Esophagus muscularis mucosa (tissue), 4 donors: ENCODE measurements around the gene OTOS. TPM values are rescaled to one million over a fixed set of nuclear protein-coding genes. Genes with fewer than 3 reads are reported as not detected.

Experiments
- DNase-seq: peaks from one replicate; pipeline ENCODE4 v3.0.0-alpha.2; 2017; ENCODE audit errors: extremely low spot score
- H3K27ac ChIP-seq, 4 donors: fragments of 200-600 bp; sonication (generic); replicated peaks in 1 of 4; 1 replicate in 3 of 4; 2 replicates in 1 of 4; pipeline ENCODE4 v1.5.1; 2016 to 2019; ENCODE audit warnings: mild to moderate bottlenecking in 1 of 4
- H3K27me3 ChIP-seq, 4 donors: fragments of 200-600 bp; sonication (generic); one replicate each; pipeline versions ENCODE4 v1.5.1 to v1.6.0; 2016 to 2019
- H3K36me3 ChIP-seq, 4 donors: fragments of 200-600 bp; sonication (generic); one replicate each; pipeline ENCODE4 v1.5.1; 2016 to 2019
- H3K4me1 ChIP-seq, 4 donors: fragments of 200-600 bp; sonication (generic); one replicate each; pipeline ENCODE4 v1.5.1; 2016 to 2019
- H3K4me3 ChIP-seq, 4 donors: fragments of 200-600 bp; sonication (generic); 1 replicate in 2 of 4; 2 replicates in 2 of 4; pipeline ENCODE4 v1.5.1; 2016 to 2019; ENCODE audit warnings: mild to moderate bottlenecking in 4 of 4, moderate library complexity in 1 of 4
- H3K9me3 ChIP-seq, 4 donors: fragments of 200-600 bp; sonication (generic); 1 replicate in 3 of 4; 2 replicates in 1 of 4; pipeline ENCODE4 v1.5.1; 2016 to 2019
- CTCF ChIP-seq, 3 experiments: fragments of 200-600 bp in 2 of 3; fragments of 450-650 bp in 1 of 3; sonication (generic) in 2 of 3; IDR thresholded peaks; one replicate each; pipeline ENCODE4 v1.5.1; 2017 to 2019; ENCODE audit warnings: antibody characterized with exemption in 3 of 3, mild to moderate bottlenecking in 2 of 3, moderate library complexity in 1 of 3
- EP300 ChIP-seq: sonication (generic); formaldehyde crosslinking; IDR thresholded peaks from one replicate; pipeline ENCODE4 v1.6.1; 2017; ENCODE audit warnings: antibody characterized with exemption
- POLR2A ChIP-seq: fragments of 450-650 bp; IDR thresholded peaks from one replicate; pipeline ENCODE4 v1.6.1; 2017; ENCODE audit warnings: antibody characterized with exemption, moderate library complexity, mild to moderate bottlenecking, low read depth
- POLR2AphosphoS5 ChIP-seq, 2 donors: sonication (generic); formaldehyde crosslinking; IDR thresholded peaks; one replicate each; pipeline ENCODE4 v1.6.1; 2017; ENCODE audit warnings: antibody characterized with exemption in 2 of 2
- WGBS: methylation state at CpG from one replicate; pipeline ENCODE4 v1.1.5; 2018; 5-methylcytosine and 5-hydroxymethylcytosine counted together
- intact Hi-C: fragments of 100-400 bp; cut with DNase I; formaldehyde crosslinking; loops from one replicate; pipeline ENCODE4 v1.15.1; 2023
- total RNA-seq, 4 donors: library from RNA; depleted of rRNA; stranded (reverse); fragments of >200 nt; gene quantifications; one replicate each; pipeline versions ENCODE4 v1.1.0 to v1.2.1, GENCODE V29; 2016

The OTOS gene
- total RNA-seq, 4 donors from 2014 or later, result not detected

GRCh38 chr2:240145461-240145860 lies 5.0 kb upstream of the OTOS start:
- Histone ChIP-seq H3K27ac (no peak overlapping the region), H3K36me3 (no peaks in the 10 kb centered on the region), H3K4me3 (no peak overlapping the region), H3K4me1 (peaks cover 0 to 8% (median 8%) of the 10 kb centered on the region in 4 donors), H3K27me3 (peaks cover 0 to 71% (median 4%) of the 10 kb centered on the region in 4 donors), H3K9me3 (no peaks in the 10 kb centered on the region)
- no peak for DNase-seq
- TF ChIP-seq POLR2AphosphoS5 (IDR thresholded peaks at IDR 0.05) (no peak), CTCF (IDR thresholded peaks at IDR 0.05) (no peak), EP300 (no peak), POLR2A (no peak)
- 79% methylated on average over 13 of the region's 13 CpGs for WGBS
- intact Hi-C loops, result loop anchor here (10.0 kb wide), 1 partner anchor 1111 kb away; no protein-coding TSS in a partner anchor

- intact Hi-C loops, result loop anchor here (10.0 kb wide), 1 partner anchor 1110 kb away; no protein-coding TSS in a partner anchor
- DNase-seq, result no peak
- Histone ChIP-seq H3K9me3 (no peaks in the 10 kb centered on the region), H3K27ac (no peak overlapping the region), H3K4me1 (peaks cover 0 to 8% (median 8%) of the 10 kb centered on the region in 4 donors), H3K36me3 (no peaks in the 10 kb centered on the region), H3K4me3 (no peak overlapping the region), H3K27me3 (peaks cover 0 to 64% (median 2%) of the 10 kb centered on the region in 4 donors)
- 81% methylated on average over 18 of the region's 20 CpGs for WGBS
- no peak for TF ChIP-seq CTCF (IDR thresholded peaks at IDR 0.05)
- no peak for TF ChIP-seq EP300
- no peak for TF ChIP-seq POLR2AphosphoS5 (IDR thresholded peaks at IDR 0.05)
- no peak for TF ChIP-seq POLR2A
Measured at GRCh38 chr2:240144649-240145261, 4.3 kb upstream of the OTOS start.

GRCh38 chr2:240143801-240144648 lies 3.6 kb upstream of the OTOS start:
- no peaks in the 10 kb centered on the region for H3K9me3 ChIP-seq
- WGBS, result 58% methylated on average over 22 of the region's 36 CpGs
- H3K27me3 ChIP-seq, result peaks cover 0 to 57% (median under 1%) of the 10 kb centered on the region in 4 donors
- no peak overlapping the region for H3K27ac ChIP-seq
- intact Hi-C loops, result loop anchor here (1.0 to 10.0 kb wide), 2 partner anchors 83 to 1109 kb away; no protein-coding TSS in a partner anchor
- H3K36me3 ChIP-seq, result no peaks in the 10 kb centered on the region
- no peak overlapping the region for H3K4me3 ChIP-seq
- peaks cover 0 to 8% (median 8%) of the 10 kb centered on the region in 4 donors for H3K4me1 ChIP-seq
- no peak for TF ChIP-seq POLR2AphosphoS5 (IDR thresholded peaks at IDR 0.05)
- no peak for TF ChIP-seq EP300
- TF ChIP-seq POLR2A, result no peak
- peak; percentile 91 to 98 (median 93) for TF ChIP-seq CTCF (IDR thresholded peaks at IDR 0.05)
- no peak for DNase-seq

GRCh38 chr2:240143276-240143675 lies 2.8 kb upstream of the OTOS start:
- intact Hi-C loops, result loop anchor here (1.0 to 10.0 kb wide), 2 partner anchors 82 to 1108 kb away; no protein-coding TSS in a partner anchor
- Histone ChIP-seq H3K4me3 (no peak overlapping the region), H3K27me3 (peaks cover 0 to 49% (median 0%) of the 10 kb centered on the region in 4 donors), H3K36me3 (no peaks in the 10 kb centered on the region), H3K4me1 (peaks cover 0 to 8% (median 8%) of the 10 kb centered on the region in 4 donors), H3K27ac (no peak overlapping the region), H3K9me3 (no peaks in the 10 kb centered on the region)
- TF ChIP-seq POLR2AphosphoS5 (IDR thresholded peaks at IDR 0.05), result no peak
- TF ChIP-seq EP300, result no peak
- no peak for TF ChIP-seq POLR2A
- TF ChIP-seq CTCF (IDR thresholded peaks at IDR 0.05), result no peak
- WGBS, result 57% methylated on average over 3 of the region's 6 CpGs
- no peak for DNase-seq
